ENCODE measurements around the gene MYO5C. TPM values are rescaled to one million over a fixed set of nuclear protein-coding genes. Genes with fewer than 3 reads are reported as not detected.

MYO5C gene
- polyA plus RNA-seq, 1 donor (not counting 4 experiments of a cell fraction or from before 2014, with no cell fraction given) = 0.16 TPM

GRCh38 chr15:52144656-52145178 is 150.9 kb downstream of the MYO5C start:
- dilution Hi-C loops (cut with MboI; ENCODE audit: extremely low pct_ligation_motif_present, low sequenced_read_pairs) = no loop called here
- no peaks in the 10 kb centered on the region for H4K20me1 ChIP-seq (ENCODE audit: control insufficient read depth, extremely low read depth, insufficient read depth, low read length)
- H3K27ac ChIP-seq (ENCODE audit: control insufficient read depth, insufficient read depth, low read length) = no peak overlapping the region
- FAIRE-seq (no peak), DNase-seq (ENCODE audit: low read depth, low spot score) (no peak)
- TF ChIP-seq, protein P1, sequence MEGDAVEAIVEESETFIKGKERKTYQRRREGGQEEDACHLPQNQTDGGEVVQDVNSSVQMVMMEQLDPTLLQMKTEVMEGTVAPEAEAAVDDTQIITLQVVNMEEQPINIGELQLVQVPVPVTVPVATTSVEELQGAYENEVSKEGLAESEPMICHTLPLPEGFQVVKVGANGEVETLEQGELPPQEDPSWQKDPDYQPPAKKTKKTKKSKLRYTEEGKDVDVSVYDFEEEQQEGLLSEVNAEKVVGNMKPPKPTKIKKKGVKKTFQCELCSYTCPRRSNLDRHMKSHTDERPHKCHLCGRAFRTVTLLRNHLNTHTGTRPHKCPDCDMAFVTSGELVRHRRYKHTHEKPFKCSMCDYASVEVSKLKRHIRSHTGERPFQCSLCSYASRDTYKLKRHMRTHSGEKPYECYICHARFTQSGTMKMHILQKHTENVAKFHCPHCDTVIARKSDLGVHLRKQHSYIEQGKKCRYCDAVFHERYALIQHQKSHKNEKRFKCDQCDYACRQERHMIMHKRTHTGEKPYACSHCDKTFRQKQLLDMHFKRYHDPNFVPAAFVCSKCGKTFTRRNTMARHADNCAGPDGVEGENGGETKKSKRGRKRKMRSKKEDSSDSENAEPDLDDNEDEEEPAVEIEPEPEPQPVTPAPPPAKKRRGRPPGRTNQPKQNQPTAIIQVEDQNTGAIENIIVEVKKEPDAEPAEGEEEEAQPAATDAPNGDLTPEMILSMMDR (optimal IDR thresholded peaks at IDR 0.05 in 1 of 3, IDR thresholded peaks at IDR 0.05 in 1 of 3, conservative IDR thresholded peaks at IDR 0.05 in 1 of 3; ENCODE audit: extremely low read depth in 1 of 3, insufficient read depth in 2 of 3, low read length in 3 of 3) = no peak
- TF ChIP-seq EZH2 (IDR thresholded peaks at IDR 0.05; ENCODE audit: low read length) = no peak
- H3K27me3 ChIP-seq (ENCODE audit: control insufficient read depth, extremely low read depth, insufficient read depth, low read length) = no peaks in the 10 kb centered on the region
- no peak overlapping the region for H3K9ac ChIP-seq (ENCODE audit: control insufficient read depth, extremely low read depth, insufficient read depth, low read length)
- no peak overlapping the region for H2AFZ ChIP-seq (ENCODE audit: control insufficient read depth, low read length)
- H3K36me3 ChIP-seq (ENCODE audit: control insufficient read depth in 2 of 2, extremely low read depth in 1 of 2, insufficient read depth in 2 of 2, low read length in 2 of 2) = peaks cover 0 to 10% of the 10 kb centered on the region in 2 experiments
- H3K9me1 ChIP-seq (ENCODE audit: control insufficient read depth, extremely low read depth, insufficient read depth, low read length) = no peaks in the 10 kb centered on the region
- H3K4me1 ChIP-seq (ENCODE audit: control insufficient read depth, extremely low read depth, insufficient read depth, low read length) = peaks cover 7% of the 10 kb centered on the region
- peaks cover 2% of the 10 kb centered on the region for H3K9me3 ChIP-seq (ENCODE audit: control insufficient read depth, low read depth, low read length)
- no peaks in the 10 kb centered on the region for H3K79me2 ChIP-seq (ENCODE audit: control insufficient read depth, insufficient read depth, low read length)
- no peak overlapping the region for H3K4me3 ChIP-seq (ENCODE audit: control insufficient read depth in 2 of 3, extremely low read depth in 1 of 3, insufficient read depth in 2 of 3, low read depth in 1 of 3, low read length in 3 of 3)
- no peak overlapping the region for H3K4me2 ChIP-seq (ENCODE audit: control insufficient read depth, extremely low read depth, insufficient read depth, low read depth, low read length)

DNA sequence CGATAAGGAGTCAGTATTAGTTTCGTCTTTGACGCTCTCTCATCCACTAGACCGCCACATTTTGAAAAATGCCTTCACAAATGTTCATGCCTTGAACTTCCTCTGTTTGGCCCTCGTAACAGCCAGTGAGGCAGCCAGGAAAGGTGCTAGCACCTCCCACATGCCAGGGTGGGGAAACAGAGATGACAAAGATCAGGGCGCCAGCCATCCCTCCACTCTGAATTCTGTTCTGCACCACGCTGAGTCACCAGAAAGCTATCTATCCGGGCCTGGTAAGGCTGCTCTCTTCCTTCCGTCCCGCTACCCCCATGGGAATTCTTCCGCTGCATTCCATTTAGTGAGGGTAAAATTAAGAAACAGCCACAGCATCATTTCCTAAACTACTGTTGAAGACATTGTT is 151.7 kb downstream of the MYO5C start:
- TF ChIP-seq EZH2 (IDR thresholded peaks at IDR 0.05; ENCODE audit: low read length) = no peak
- TF ChIP-seq, protein P1 (optimal IDR thresholded peaks at IDR 0.05 in 1 of 3, IDR thresholded peaks at IDR 0.05 in 1 of 3, conservative IDR thresholded peaks at IDR 0.05 in 1 of 3; ENCODE audit: extremely low read depth in 1 of 3, insufficient read depth in 2 of 3, low read length in 3 of 3) = no peak
- no peaks in the 10 kb centered on the region for H4K20me1 ChIP-seq (ENCODE audit: control insufficient read depth, extremely low read depth, insufficient read depth, low read length)
- H3K27me3 ChIP-seq (ENCODE audit: control insufficient read depth, extremely low read depth, insufficient read depth, low read length) = no peaks in the 10 kb centered on the region
- no peaks in the 10 kb centered on the region for H3K79me2 ChIP-seq (ENCODE audit: control insufficient read depth, insufficient read depth, low read length)
- no peaks in the 10 kb centered on the region for H3K9me1 ChIP-seq (ENCODE audit: control insufficient read depth, extremely low read depth, insufficient read depth, low read length)
- DNase-seq (ENCODE audit: low read depth, low spot score) = no peak
- H3K4me3 ChIP-seq (ENCODE audit: control insufficient read depth in 2 of 3, extremely low read depth in 1 of 3, insufficient read depth in 2 of 3, low read depth in 1 of 3, low read length in 3 of 3) = no peak overlapping the region
- no peak overlapping the region for H3K9ac ChIP-seq (ENCODE audit: control insufficient read depth, extremely low read depth, insufficient read depth, low read length)
- H3K4me1 ChIP-seq (ENCODE audit: control insufficient read depth, extremely low read depth, insufficient read depth, low read length) = peaks cover 7% of the 10 kb centered on the region
- H2AFZ ChIP-seq (ENCODE audit: control insufficient read depth, low read length) = no peak overlapping the region
- peaks cover 0 to 6% of the 10 kb centered on the region in 2 experiments for H3K36me3 ChIP-seq (ENCODE audit: control insufficient read depth in 2 of 2, extremely low read depth in 1 of 2, insufficient read depth in 2 of 2, low read length in 2 of 2)
- H3K4me2 ChIP-seq (ENCODE audit: control insufficient read depth, extremely low read depth, insufficient read depth, low read depth, low read length) = no peak overlapping the region
- H3K27ac ChIP-seq (ENCODE audit: control insufficient read depth, insufficient read depth, low read length) = no peak overlapping the region
- dilution Hi-C loops (cut with MboI; ENCODE audit: extremely low pct_ligation_motif_present, low sequenced_read_pairs) = no loop called here
- peaks cover 2% of the 10 kb centered on the region for H3K9me3 ChIP-seq (ENCODE audit: control insufficient read depth, low read depth, low read length)
- FAIRE-seq = no peak

Small RNA genes within 50 kb of the gene (small RNA-seq; reads per million reads assigned to genes)
- gene MIR1266 (ENCODE audit: insufficient read length in 3 of 3, low read depth in 3 of 3, low replicate concordance in 1 of 3) (0 reads per million in 3 experiments), gene RF00019 (ENCODE audit: insufficient read length in 3 of 3, low read depth in 3 of 3, low replicate concordance in 1 of 3) (0 reads per million in 3 experiments)

Other genes starting within 250 kb of the MYO5C start
- 0.39 to 0.72 TPM (median 0.64 TPM) in 3 replicates for gene BCL2L10, start 183.0 kb downstream of the MYO5C start, polyA plus RNA-seq
- 23.7 to 30.8 TPM (median 25.8 TPM) in 3 replicates for gene GNB5, start 104.4 kb downstream of the MYO5C start, polyA plus RNA-seq
- 51.9 to 56.9 TPM (median 53.8 TPM) in 3 replicates for gene MYO5A, start 233.1 kb upstream of the MYO5C start, polyA plus RNA-seq

Data from keratinocyte (primary cell).